Testis (tissue), 3 donors: ENCODE data around the gene GRIK1. TPM values are rescaled to one million over a fixed set of nuclear protein-coding genes. Genes with fewer than 3 reads are reported as not detected.

Experiments
- DNase-seq: peaks from one replicate; pipeline ENCODE4 v3.0.0-alpha.2; 2019
- H3K27ac ChIP-seq, 2 donors: fragments of 200-600 bp; sonication (generic); one replicate each; pipeline ENCODE4 v1.5.1; 2019
- H3K27me3 ChIP-seq: fragments of 200-600 bp; sonication (generic); one replicate; pipeline ENCODE4 v1.5.1; 2019
- H3K36me3 ChIP-seq: fragments of 200-600 bp; sonication (generic); one replicate; pipeline ENCODE4 v1.5.1; 2017; ENCODE audit warnings: low read depth; ENCODE audit errors: missing control alignments
- H3K4me1 ChIP-seq: fragments of 200-600 bp; sonication (generic); one replicate; pipeline ENCODE4 v1.5.1; 2019
- H3K4me3 ChIP-seq, 2 donors: fragments of 200-600 bp; sonication (generic); one replicate each; pipeline ENCODE4 v1.5.1; 2017 to 2019
- H3K9me3 ChIP-seq: fragments of 200-600 bp; sonication (generic); one replicate; pipeline ENCODE4 v1.5.1; 2017
- POLR2A ChIP-seq: fragments of 450-650 bp; IDR thresholded peaks from one replicate; pipeline ENCODE4 v1.6.1; 2017; ENCODE audit warnings: antibody characterized with exemption, mild to moderate bottlenecking, moderate library complexity
- WGBS, 2 donors: methylation state at CpG; one replicate each; pipeline ENCODE4 v1.1.5; 2018; 5-methylcytosine and 5-hydroxymethylcytosine counted together
- intact Hi-C: fragments of 100-400 bp; cut with DNase I; formaldehyde crosslinking; loops from one replicate; pipeline ENCODE4 v1.15.1; 2023; ENCODE audit warnings: low total_unique reads
- polyA plus RNA-seq: library from polyadenylated mRNA; stranded (reverse); fragments of 350-450 nt; fragmentation: Illumina TruSeq; extraction: RNeasy Lipid Tissue Mini Kit (QIAGEN cat#74804); gene quantifications from one replicate; pipeline ENCODE4 v1.2.3, GENCODE V29; 2014; ENCODE audit warnings: low read depth, low replicate concordance; ENCODE audit not compliant: insufficient read depth
- total RNA-seq, 2 donors: library from RNA; depleted of rRNA; stranded (reverse); fragments of >200 nt; gene quantifications; one replicate each; pipeline ENCODE4 v1.2.3, GENCODE V29; 2016
- TF ChIP-seq, protein P1 (sequence below), 3 experiments: fragments of 450-650 bp in 2 of 3; fragments of 200-600 bp in 1 of 3; sonication (generic) in 1 of 3; IDR thresholded peaks; one replicate each; pipeline ENCODE4 v1.5.1; 2016 to 2019; ENCODE audit warnings: antibody characterized with exemption in 3 of 3, mild to moderate bottlenecking in 2 of 3, moderate library complexity in 1 of 3

GRIK1 gene
- total and polyA plus RNA-seq, 3 donors from 2014 or later = 0.08 to 0.25 (median 0.20) TPM

DNA sequence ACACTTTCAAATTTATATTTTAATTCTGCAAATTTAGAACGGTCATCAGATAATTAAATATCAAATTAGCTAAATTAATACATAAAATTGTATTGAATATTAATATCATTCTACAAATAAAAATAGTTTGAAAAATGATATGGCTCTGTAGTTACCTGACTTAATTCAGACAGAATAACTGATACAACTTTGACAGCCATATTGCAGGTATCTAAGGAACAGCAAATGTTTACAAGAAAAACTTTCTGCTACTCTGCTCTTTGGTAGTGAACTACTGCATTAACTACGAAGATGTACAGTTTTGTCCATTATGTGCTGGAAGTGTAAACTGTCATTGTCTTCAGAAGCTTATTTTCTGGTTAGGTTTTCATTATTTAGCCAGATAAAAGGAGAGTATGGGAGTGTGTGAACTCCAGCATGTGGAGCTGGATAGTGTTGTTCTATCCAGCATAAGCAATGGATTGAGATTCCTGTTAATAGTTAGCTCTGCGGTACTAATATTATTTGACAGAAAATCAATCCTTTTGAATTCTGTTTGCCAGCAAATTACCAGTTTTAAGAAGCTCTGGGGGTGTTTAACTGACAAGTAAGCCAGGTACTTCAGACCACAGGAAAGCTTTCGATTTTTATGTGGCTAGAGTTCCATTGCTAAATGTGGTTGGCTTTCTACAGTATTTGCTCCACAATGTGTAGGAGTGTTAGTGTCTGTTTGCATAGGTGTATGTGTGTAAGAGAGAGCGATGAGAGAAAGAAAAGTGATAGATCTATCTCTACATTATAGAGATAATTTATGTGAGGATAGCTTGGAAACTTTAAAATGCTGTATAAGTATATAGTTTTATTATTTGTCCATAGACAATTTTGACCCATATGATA, 247.9 kb downstream of the GRIK1 start:
- Histone ChIP-seq H3K4me1 (no peaks in the 10 kb centered on the region), H3K27ac (no peak overlapping the region), H3K36me3 (no peaks in the 10 kb centered on the region), H3K27me3 (no peaks in the 10 kb centered on the region), H3K4me3 (no peak overlapping the region), H3K9me3 (no peaks in the 10 kb centered on the region)
- DNase-seq = no peak
- intact Hi-C loops = no loop called here
- WGBS, 2 donors = 89 to 94% methylated on average over 5 of the region's 5 CpGs
- no peak for TF ChIP-seq POLR2A
- TF ChIP-seq, protein P1, sequence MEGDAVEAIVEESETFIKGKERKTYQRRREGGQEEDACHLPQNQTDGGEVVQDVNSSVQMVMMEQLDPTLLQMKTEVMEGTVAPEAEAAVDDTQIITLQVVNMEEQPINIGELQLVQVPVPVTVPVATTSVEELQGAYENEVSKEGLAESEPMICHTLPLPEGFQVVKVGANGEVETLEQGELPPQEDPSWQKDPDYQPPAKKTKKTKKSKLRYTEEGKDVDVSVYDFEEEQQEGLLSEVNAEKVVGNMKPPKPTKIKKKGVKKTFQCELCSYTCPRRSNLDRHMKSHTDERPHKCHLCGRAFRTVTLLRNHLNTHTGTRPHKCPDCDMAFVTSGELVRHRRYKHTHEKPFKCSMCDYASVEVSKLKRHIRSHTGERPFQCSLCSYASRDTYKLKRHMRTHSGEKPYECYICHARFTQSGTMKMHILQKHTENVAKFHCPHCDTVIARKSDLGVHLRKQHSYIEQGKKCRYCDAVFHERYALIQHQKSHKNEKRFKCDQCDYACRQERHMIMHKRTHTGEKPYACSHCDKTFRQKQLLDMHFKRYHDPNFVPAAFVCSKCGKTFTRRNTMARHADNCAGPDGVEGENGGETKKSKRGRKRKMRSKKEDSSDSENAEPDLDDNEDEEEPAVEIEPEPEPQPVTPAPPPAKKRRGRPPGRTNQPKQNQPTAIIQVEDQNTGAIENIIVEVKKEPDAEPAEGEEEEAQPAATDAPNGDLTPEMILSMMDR (IDR thresholded peaks at IDR 0.05) = no peak

DNA sequence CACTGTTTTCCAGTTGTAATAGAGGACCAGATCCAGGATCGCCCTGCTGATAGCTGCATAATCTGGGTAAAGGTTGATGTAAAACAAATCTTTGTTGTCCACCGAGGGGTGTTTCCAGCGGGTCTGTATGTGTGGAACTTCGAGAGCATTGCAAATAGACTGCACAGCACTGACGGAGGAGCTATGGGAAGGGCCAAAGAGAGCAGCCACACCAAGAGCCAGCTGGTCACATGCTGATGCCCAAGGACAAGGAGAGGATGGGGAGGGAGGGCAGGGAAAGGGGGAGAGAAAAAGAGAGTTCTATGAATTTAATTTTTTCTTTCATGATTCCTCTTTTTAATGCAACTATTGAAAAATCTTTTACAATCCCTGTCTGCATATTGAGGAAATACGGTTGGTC, 250.0 kb downstream of the GRIK1 start:
- intact Hi-C loops = no loop called here
- H3K27ac ChIP-seq = no peak overlapping the region
- no peaks in the 10 kb centered on the region for H3K9me3 ChIP-seq
- no peaks in the 10 kb centered on the region for H3K27me3 ChIP-seq
- WGBS, 2 donors = 75 to 87% methylated on average over 6 of the region's 6 CpGs
- H3K4me3 ChIP-seq = no peak overlapping the region
- no peak for DNase-seq
- TF ChIP-seq, protein P1 (IDR thresholded peaks at IDR 0.05) = no peak
- TF ChIP-seq POLR2A = no peak
- no peaks in the 10 kb centered on the region for H3K36me3 ChIP-seq
- no peaks in the 10 kb centered on the region for H3K4me1 ChIP-seq

DNA sequence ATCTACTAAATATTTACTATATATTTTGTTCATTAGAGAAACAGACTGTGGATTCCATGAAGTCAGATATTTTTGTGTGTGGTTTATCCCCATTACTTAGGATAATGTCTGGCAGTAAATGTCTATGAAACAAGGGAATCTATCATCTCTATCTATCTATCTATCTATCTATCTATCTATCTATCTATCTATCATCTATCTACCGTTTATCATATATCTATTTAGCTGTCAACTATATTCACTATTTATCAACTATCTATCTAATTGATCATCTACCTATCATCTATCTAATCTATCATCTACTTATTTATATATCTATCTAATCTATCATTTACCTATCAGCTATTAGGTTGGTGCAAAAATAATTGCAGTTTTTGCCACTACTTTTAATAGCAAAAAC, 255.7 kb downstream of the GRIK1 start:
- Histone ChIP-seq H3K4me3 (no peak overlapping the region), H3K36me3 (no peaks in the 10 kb centered on the region), H3K27me3 (no peaks in the 10 kb centered on the region), H3K4me1 (no peaks in the 10 kb centered on the region), H3K27ac (no peak overlapping the region), H3K9me3 (no peaks in the 10 kb centered on the region)
- intact Hi-C loops = no loop called here
- TF ChIP-seq POLR2A = no peak
- WGBS, 2 donors = 74 to 85% methylated on average over 1 of the region's 1 CpG
- DNase-seq = no peak

DNA sequence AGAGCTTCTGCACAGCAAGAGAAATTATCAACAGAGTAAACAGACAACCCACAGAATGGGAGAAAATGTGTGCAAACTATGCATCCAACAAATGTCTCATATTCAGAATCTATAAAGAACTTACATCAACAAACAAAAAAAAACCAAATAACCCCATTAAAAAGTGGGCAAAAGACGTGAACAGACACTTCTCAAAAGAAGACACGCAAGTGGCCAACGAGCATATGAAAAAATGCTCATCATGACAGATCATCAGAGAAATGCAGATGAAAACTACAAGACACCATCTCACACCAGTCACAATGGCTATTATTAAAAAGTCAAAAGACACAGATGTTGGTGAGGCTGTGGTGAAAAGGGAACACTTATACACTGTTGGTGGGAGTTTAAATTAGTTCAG, 257.0 kb downstream of the GRIK1 start:
- H3K4me1 ChIP-seq = no peaks in the 10 kb centered on the region
- H3K27me3 ChIP-seq = no peaks in the 10 kb centered on the region
- H3K36me3 ChIP-seq = no peaks in the 10 kb centered on the region
- H3K4me3 ChIP-seq = no peak overlapping the region
- no peak overlapping the region for H3K27ac ChIP-seq
- no peaks in the 10 kb centered on the region for H3K9me3 ChIP-seq
- 91 to 96% methylated on average over 3 of the region's 3 CpGs for whole genome bisulfite sequencing, 2 donors
- no peak for DNase-seq
- no peak for TF ChIP-seq POLR2A
- intact Hi-C loops = no loop called here

DNA sequence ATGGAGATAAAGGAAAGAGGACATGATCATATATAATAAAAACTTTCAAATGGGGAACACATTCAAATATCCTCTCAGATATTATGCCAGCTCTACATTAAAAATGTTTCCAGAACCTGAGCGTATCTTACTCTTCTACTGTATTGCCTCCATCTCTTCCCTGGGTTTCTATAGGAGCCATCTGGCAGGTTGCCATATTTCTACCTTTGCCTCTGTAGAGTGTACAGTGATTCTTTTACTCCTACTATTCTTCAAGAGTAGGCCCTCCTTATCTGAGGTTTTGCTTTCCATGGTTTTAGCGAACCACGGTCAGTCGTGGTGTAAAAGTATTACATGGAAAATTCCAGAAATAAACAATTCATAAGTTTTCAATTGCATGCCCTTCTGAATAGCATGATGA, 259.5 kb downstream of the GRIK1 start:
- TF ChIP-seq, protein P1 (IDR thresholded peaks at IDR 0.05) = no peak
- no peak for TF ChIP-seq POLR2A
- Histone ChIP-seq H3K27ac (no peak overlapping the region), H3K4me3 (no peak overlapping the region), H3K9me3 (no peaks in the 10 kb centered on the region), H3K36me3 (no peaks in the 10 kb centered on the region), H3K27me3 (no peaks in the 10 kb centered on the region), H3K4me1 (no peaks in the 10 kb centered on the region)
- no peak for DNase-seq
- 84 to 92% methylated on average over 4 of the region's 4 CpGs for WGBS, 2 donors
- intact Hi-C loops = no loop called here

DNA sequence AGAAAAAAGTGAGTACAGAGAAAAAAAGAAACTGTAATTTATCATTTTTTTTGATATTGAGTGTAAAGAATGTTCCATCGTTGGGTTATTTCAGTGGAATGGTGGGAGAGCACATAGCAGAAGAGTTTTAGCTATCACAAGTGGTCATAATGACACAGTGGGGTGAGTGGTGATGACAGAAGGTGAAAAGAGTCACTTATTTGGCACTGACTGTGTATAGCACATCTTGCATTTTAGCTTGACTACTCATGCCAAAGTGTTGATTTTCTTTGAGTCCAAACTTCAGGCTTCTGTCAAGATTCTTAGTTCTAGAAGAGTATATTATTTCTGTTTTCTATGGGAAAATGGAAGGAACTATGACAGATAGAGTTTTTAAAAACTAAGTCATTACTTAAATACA, 261.2 kb downstream of the GRIK1 start:
- no peaks in the 10 kb centered on the region for H3K9me3 ChIP-seq
- H3K36me3 ChIP-seq = no peaks in the 10 kb centered on the region
- 37 to 55% methylated on average over 1 of the region's 1 CpG for WGBS, 2 donors
- no peak overlapping the region for H3K27ac ChIP-seq
- intact Hi-C loops = no loop called here
- H3K4me1 ChIP-seq = no peaks in the 10 kb centered on the region
- no peak overlapping the region for H3K4me3 ChIP-seq
- H3K27me3 ChIP-seq = no peaks in the 10 kb centered on the region
- TF ChIP-seq, protein P1 (IDR thresholded peaks at IDR 0.05) = no peak
- TF ChIP-seq POLR2A = no peak
- no peak for DNase-seq
